Thyroid gland (tissue), 4 donors: ENCODE measurements around the gene TUNAR. TPM values are rescaled to one million over a fixed set of nuclear protein-coding genes. Genes with fewer than 3 reads are reported as not detected.

Experiments
- DNase-seq, 2 donors: peaks; one replicate each; pipeline ENCODE4 v3.0.0-alpha.2; 2019
- H3K27ac ChIP-seq, 3 donors: fragments of 200-600 bp; sonication (generic); 1 replicate in 2 of 3; 2 replicates in 1 of 3; pipeline ENCODE4 v1.5.1; 2016 to 2019; ENCODE audit warnings: mild to moderate bottlenecking in 1 of 3, moderate library complexity in 1 of 3
- H3K27me3 ChIP-seq: fragments of 200-600 bp; sonication (generic); one replicate; pipeline ENCODE4 v1.5.1; 2019
- H3K36me3 ChIP-seq, 2 donors: fragments of 200-600 bp; sonication (generic); one replicate each; pipeline ENCODE4 v1.5.1; 2016 to 2019
- H3K4me1 ChIP-seq, 2 donors: fragments of 200-600 bp; sonication (generic); one replicate each; pipeline ENCODE4 v1.5.1; 2017 to 2019
- H3K4me3 ChIP-seq, 3 donors: fragments of 200-600 bp; sonication (generic); replicated peaks in 1 of 3; 1 replicate in 2 of 3; 2 replicates in 1 of 3; pipeline ENCODE4 v1.5.1; 2016; ENCODE audit warnings: mild to moderate bottlenecking in 1 of 3
- H3K9me3 ChIP-seq: fragments of 200-600 bp; sonication (generic); one replicate; pipeline ENCODE4 v1.5.1; 2017
- CTCF ChIP-seq, 6 experiments: fragments of 200-600 bp in 3 of 6; fragments of 450-650 bp in 3 of 6; sonication (generic) in 3 of 6; IDR thresholded peaks; one replicate each; pipeline ENCODE4 v1.5.1; 2016 to 2019; ENCODE audit warnings: antibody characterized with exemption in 6 of 6, mild to moderate bottlenecking in 2 of 6, inconsistent platforms in 1 of 6, moderate library complexity in 1 of 6
- POLR2A ChIP-seq, 2 donors: fragments of 450-650 bp; IDR thresholded peaks; one replicate each; pipeline ENCODE4 v1.6.1; 2017; ENCODE audit warnings: antibody characterized with exemption in 2 of 2, mild to moderate bottlenecking in 2 of 2, moderate library complexity in 1 of 2
- WGBS, 2 donors: methylation state at CpG; one replicate each; pipeline ENCODE4 v1.1.5; 2017; 5-methylcytosine and 5-hydroxymethylcytosine counted together
- intact Hi-C: fragments of 100-400 bp; cut with DNase I; formaldehyde crosslinking; loops from one replicate; pipeline ENCODE4 v1.15.1; 2023
- total RNA-seq, 4 donors: library from RNA; depleted of rRNA; stranded (reverse); fragments of >200 nt; gene quantifications; one replicate each; pipeline ENCODE4 v1.2.3, GENCODE V29; 2016

The TUNAR gene
- total RNA-seq, 4 donors from 2014 or later, result 0.44 TPM; not detected in 3

GRCh38 chr14:95877633-95878032, 1.0 kb downstream of the TUNAR start:
- WGBS, 2 donors, result 84 to 92% methylated on average over 4 of the region's 4 CpGs
- H3K27me3 ChIP-seq, result no peaks in the 10 kb centered on the region

GRCh38 chr14:95884377-95884776, 7.7 kb downstream of the TUNAR start:
- DNase-seq, result no peak
- no peak for TF ChIP-seq CTCF (IDR thresholded peaks at IDR 0.05)
- TF ChIP-seq POLR2A (IDR thresholded peaks at IDR 0.05), result no peak
- no peak overlapping the region for H3K4me3 ChIP-seq
- no peaks in the 10 kb centered on the region for H3K36me3 ChIP-seq
- H3K4me1 ChIP-seq, result peaks cover 7 to 8% of the 10 kb centered on the region in 2 donors
- no peaks in the 10 kb centered on the region for H3K27me3 ChIP-seq
- H3K27ac ChIP-seq, result no peak overlapping the region
- intact Hi-C loops, result no loop called here
- 73 to 74% methylated on average over 3 of the region's 3 CpGs for WGBS, 2 donors
- H3K9me3 ChIP-seq, result no peaks in the 10 kb centered on the region

More at GRCh38 chr14:95877633-95878032, 1.0 kb downstream of the TUNAR start:
- intact Hi-C loops, result no loop called here
- Histone ChIP-seq H3K27ac (no peak overlapping the region), H3K9me3 (no peaks in the 10 kb centered on the region), H3K4me3 (no peak overlapping the region), H3K36me3 (no peaks in the 10 kb centered on the region), H3K4me1 (peaks cover 0 to 10% of the 10 kb centered on the region in 2 donors)
- no peak for DNase-seq
- TF ChIP-seq CTCF (IDR thresholded peaks at IDR 0.05) (no peak), POLR2A (IDR thresholded peaks at IDR 0.05) (no peak)

- Histone ChIP-seq H3K36me3 (no peaks in the 10 kb centered on the region), H3K27ac (no peak overlapping the region), H3K4me1 (peaks cover 10 to 15% of the 10 kb centered on the region in 2 donors), H3K4me3 (no peak overlapping the region), H3K9me3 (no peaks in the 10 kb centered on the region), H3K27me3 (no peaks in the 10 kb centered on the region)
- WGBS, 2 donors, result 71 to 74% methylated on average over 7 of the region's 7 CpGs
- intact Hi-C loops, result no loop called here
- TF ChIP-seq CTCF (IDR thresholded peaks at IDR 0.05), result no peak
- no peak for TF ChIP-seq POLR2A (IDR thresholded peaks at IDR 0.05)
- DNase-seq, result no peak
Observed at GRCh38 chr14:95885278-95885677, 8.6 kb downstream of the TUNAR start.

- WGBS, 2 donors, result 35 to 38% methylated on average over 7 of the region's 7 CpGs
- no peaks in the 10 kb centered on the region for H3K9me3 ChIP-seq
- H3K36me3 ChIP-seq, result no peaks in the 10 kb centered on the region
- intact Hi-C loops, result no loop called here
- DNase-seq, result peak; percentile 58 to 71
- H3K27me3 ChIP-seq, result no peaks in the 10 kb centered on the region
- no peak overlapping the region for H3K4me3 ChIP-seq
- TF ChIP-seq POLR2A (IDR thresholded peaks at IDR 0.05) (no peak), CTCF (IDR thresholded peaks at IDR 0.05) (no peak)
- H3K4me1 ChIP-seq, result peaks cover 10 to 15% of the 10 kb centered on the region in 2 donors
- peak overlapping the region in 1 of 3 donors; percentile 0 for H3K27ac ChIP-seq
Observed at GRCh38 chr14:95885866-95886265, 9.2 kb downstream of the TUNAR start.

- Histone ChIP-seq H3K36me3 (no peaks in the 10 kb centered on the region), H3K27ac (peak overlapping the region in 1 of 3 donors; percentile 0), H3K9me3 (no peaks in the 10 kb centered on the region), H3K4me1 (peaks cover 10 to 15% of the 10 kb centered on the region in 2 donors), H3K4me3 (no peak overlapping the region), H3K27me3 (no peaks in the 10 kb centered on the region)
- peak; percentile 63 to 71 for DNase-seq
- WGBS, 2 donors, result 45 to 62% methylated on average over 4 to 7 of the region's 7 CpGs
- no peak for TF ChIP-seq POLR2A (IDR thresholded peaks at IDR 0.05)
- TF ChIP-seq CTCF (IDR thresholded peaks at IDR 0.05), result no peak
- intact Hi-C loops, result no loop called here
Observed at GRCh38 chr14:95886366-95887056, 9.9 kb downstream of the TUNAR start.
